T47D (cell line): ENCODE measurements around the gene EDN2.

ENCODE experiments used
- DNase-seq, 2 experiments: peaks; one replicate each; pipeline versions ENCODE4 v3.0.0 to v3.0.0-alpha.2; 2011 to 2012; ENCODE audit warnings: low read depth in 1 of 2, low spot score in 1 of 2
- JUND ChIP-seq: IDR thresholded peaks from 2 replicates; pipeline ENCODE4 v1.6.1; 2012; ENCODE audit warnings: low read depth
- in situ Hi-C: cut with HindIII; loops from 2 replicates; pipeline ENCODE4 v1.10.0; 2016; ENCODE audit warnings: low sequenced_read_pairs, low pct_unique_long_range_greater_than_20kb

Gene EDN2

GRCh38 chr1:41455479-41456332 is 28.8 kb downstream of the EDN2 start:
- in situ Hi-C loops: no loop called here
- TF ChIP-seq JUND: no peak

GRCh38 chr1:41454406-41454805 is 30.1 kb downstream of the EDN2 start:
- TF ChIP-seq JUND: no peak
- in situ Hi-C loops: no loop called here
- no peak for DNase-seq

More at GRCh38 chr1:41455479-41456332, 28.8 kb downstream of the EDN2 start:
- no peak for DNase-seq

- no peak for DNase-seq
- in situ Hi-C loops: no loop called here
- no peak for TF ChIP-seq JUND
These were observed 31.7 kb downstream of the EDN2 start for GRCh38 chr1:41452704-41453290.

GRCh38 chr1:41450747-41451285 is 33.7 kb downstream of the EDN2 start:
- DNase-seq: peak; percentile 18 to 90
- no peak for TF ChIP-seq JUND
- in situ Hi-C loops: no loop called here

- in situ Hi-C loops: no loop called here
- peak; percentile 52 for TF ChIP-seq JUND
- peak; percentile 54 to 97 for DNase-seq
These were observed 35.1 kb downstream of the EDN2 start for GRCh38 chr1:41449326-41449921.

- DNase-seq: peak in 1 of 2 experiments; percentile 53
- TF ChIP-seq JUND: no peak
- in situ Hi-C loops: no loop called here
These were observed 35.7 kb downstream of the EDN2 start for GRCh38 chr1:41448821-41449220.

- peak; percentile 56; the same call in 1 of the 2 replicates for TF ChIP-seq JUND
- DNase-seq: peak in 1 of 2 experiments; percentile 93
- in situ Hi-C loops: no loop called here
These were observed 36.3 kb downstream of the EDN2 start for GRCh38 chr1:41447995-41448770.

GRCh38 chr1:41446851-41447610 is 37.5 kb downstream of the EDN2 start:
- no peak for DNase-seq
- no peak for TF ChIP-seq JUND
- in situ Hi-C loops: no loop called here

- no peak for DNase-seq
- in situ Hi-C loops: no loop called here
- TF ChIP-seq JUND: no peak
These were observed 39.7 kb downstream of the EDN2 start for GRCh38 chr1:41444785-41445184.

GRCh38 chr1:41444246-41444645 is 40.2 kb downstream of the EDN2 start:
- in situ Hi-C loops: no loop called here
- no peak for TF ChIP-seq JUND
- no peak for DNase-seq

- no peak for TF ChIP-seq JUND
- in situ Hi-C loops: no loop called here
- DNase-seq: peak in 1 of 2 experiments; percentile 74
These were observed 41.7 kb downstream of the EDN2 start for GRCh38 chr1:41442697-41443251.
